Stimulated activated CD8-positive, alpha-beta memory T cell treated with anti-CD3 and anti-CD28 coated beads, Interleukin-12 subunit alpha, Interleukin-12 subunit beta, amount 100 ng/mL, for 4 hours (primary cell): ENCODE data around the gene H1-8.
"Not testable (repeated sequence)": the region's sequence is repeated elsewhere in the genome, so short reads cannot be mapped to it uniquely, and the experiment has no call there.

Experiments used
- DNase-seq: peaks from one replicate; pipeline ENCODE4 v3.0.0-alpha.2; 2020; ENCODE audit warnings: low read depth

Gene H1-8

DNA sequence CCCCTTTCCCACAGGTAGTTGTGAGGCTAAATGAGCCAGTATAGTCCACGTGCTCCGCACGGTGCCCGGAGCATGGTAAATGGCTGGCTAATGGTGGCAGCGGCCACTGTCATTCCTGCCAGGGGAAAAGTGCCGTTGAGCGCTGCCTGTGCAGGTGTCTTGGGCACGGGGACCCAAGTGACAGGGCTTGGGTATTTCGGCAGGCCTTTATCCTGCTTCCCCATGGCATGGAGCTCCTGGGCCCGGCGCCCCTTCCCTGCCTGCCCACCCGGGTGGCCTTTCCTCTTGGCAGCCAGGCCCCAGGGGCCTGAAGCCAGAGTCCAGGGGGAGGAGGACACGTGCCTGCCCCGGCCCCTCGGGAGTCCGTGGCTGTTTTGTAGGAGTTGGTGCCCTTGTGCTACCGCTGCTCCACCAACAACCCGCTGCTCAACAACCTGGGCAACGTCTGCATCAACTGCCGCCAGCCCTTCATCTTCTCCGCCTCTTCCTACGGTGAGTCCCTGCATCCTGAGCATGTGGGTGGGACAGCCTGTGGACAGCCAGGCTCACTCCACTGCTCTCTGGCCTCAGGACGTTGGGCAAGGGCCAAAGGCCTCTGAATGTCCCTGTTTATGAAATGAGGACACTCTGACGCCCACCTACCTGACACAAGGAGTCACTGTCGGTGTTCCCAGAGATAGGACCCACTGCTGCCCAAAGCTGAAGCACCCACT is 27.7 kb upstream of the H1-8 start:
- DNase-seq: not testable (repeated sequence)

DNA sequence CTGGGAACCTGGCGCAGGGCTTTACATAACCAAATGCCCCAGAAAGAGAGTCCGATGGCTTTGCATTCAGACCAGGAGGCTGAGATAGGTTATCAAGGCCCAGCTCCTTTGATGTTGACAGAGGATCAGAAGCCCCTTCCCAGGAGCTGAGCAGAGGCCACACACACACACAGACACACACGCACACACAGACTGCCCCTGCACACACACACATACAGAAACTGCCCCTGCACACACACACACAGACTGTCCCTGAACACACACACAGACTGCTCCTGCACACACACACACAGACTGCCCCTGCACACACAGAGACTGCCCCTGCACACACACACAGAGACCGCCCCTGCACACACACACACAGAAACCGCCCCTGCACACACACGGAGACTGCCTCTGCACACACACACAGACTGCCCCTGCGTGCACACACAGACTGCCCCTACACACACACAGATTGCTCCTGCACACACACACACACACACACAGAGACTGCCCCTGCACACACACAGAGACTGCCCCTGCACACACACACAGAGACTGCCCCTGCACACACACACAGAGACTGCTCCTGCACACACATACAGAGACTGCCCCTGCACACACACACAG is 27.0 kb upstream of the H1-8 start:
- DNase-seq: not testable (repeated sequence)

DNA sequence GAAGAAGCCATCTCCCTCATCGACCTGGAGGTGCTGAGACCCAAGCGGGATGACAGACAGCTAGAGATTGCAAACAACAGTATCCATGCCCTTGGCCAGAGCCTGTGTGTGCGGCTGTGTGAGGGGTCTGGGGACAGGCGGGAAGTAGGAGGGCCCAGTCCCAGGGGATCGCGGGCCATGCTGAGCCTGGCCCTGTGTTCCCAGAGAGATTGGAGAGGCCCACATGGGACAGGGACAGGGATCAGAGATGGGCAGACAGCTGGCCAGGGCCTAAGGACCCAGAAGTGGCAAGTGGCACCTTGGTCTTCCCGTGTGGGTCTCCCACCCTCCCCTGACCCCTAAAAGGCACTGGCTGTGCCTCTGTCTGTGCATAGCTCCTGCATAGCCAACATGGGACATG is 25.5 kb upstream of the H1-8 start:
- no peak for DNase-seq

DNA sequence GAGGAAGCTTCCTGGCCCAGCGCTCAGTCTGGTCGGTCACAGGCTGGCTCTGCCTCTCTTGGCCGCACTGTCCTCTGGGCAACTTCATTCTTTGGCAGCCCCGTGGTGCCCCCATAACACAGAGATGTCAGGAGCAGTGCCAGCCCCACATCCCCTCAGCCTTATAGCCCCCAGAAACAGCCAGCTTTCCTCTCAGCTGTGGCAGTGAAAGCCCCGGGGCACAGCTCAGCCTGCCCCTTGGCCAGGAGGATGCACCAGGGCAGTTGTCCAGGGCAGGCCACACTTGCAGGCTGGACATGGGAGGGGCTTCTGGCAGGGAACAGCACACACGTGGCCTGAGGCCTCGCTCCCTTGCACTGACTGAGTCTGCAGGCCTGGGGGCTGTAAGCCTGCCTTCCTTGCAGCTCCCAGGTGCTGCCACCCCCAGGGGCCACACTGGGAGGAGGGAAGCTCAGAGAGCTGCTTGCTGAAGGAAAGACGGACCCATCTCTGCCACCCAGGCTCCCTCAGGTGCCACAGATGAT is 24.9 kb upstream of the H1-8 start:
- DNase-seq: no peak

DNA sequence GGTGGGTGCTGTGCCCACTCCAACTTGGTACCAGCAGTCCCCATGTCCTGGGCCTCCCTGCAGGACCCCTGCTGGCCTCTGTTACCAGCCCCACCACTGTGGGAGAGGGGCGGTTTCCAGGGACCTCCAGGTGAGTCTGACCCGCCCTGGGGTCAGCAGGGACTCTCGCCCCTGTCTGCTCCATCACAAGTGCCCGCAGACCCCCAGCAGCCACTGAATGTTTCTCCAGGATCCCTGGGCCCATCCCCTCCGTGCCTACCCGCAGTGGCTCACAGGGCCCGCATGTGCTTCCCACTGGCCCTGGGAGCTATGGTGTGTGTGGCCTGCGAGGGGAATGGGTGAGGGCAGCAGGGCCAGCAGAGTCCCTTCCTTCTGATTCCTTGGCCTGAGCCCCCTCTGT is 24.4 kb upstream of the H1-8 start:
- DNase-seq: no peak

DNA sequence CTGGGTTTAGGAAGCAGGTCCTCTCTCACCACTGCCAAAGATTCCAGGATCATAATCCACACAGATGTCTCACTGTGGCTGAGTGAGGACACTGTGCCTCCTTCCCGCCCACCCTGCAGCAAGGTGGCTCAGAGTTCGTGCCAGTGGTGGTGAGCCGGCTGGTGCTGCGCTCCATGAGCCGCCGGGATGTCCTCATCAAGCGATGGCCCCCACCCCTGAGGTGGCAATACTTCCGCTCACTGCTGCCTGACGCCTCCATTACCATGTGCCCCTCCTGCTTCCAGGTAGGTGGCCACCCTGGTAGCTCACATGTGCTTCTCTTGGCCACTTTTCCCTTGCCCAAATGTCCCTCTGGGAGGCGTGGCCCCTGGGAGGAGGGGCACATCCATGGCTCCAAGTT is 23.5 kb upstream of the H1-8 start:
- no peak for DNase-seq

DNA sequence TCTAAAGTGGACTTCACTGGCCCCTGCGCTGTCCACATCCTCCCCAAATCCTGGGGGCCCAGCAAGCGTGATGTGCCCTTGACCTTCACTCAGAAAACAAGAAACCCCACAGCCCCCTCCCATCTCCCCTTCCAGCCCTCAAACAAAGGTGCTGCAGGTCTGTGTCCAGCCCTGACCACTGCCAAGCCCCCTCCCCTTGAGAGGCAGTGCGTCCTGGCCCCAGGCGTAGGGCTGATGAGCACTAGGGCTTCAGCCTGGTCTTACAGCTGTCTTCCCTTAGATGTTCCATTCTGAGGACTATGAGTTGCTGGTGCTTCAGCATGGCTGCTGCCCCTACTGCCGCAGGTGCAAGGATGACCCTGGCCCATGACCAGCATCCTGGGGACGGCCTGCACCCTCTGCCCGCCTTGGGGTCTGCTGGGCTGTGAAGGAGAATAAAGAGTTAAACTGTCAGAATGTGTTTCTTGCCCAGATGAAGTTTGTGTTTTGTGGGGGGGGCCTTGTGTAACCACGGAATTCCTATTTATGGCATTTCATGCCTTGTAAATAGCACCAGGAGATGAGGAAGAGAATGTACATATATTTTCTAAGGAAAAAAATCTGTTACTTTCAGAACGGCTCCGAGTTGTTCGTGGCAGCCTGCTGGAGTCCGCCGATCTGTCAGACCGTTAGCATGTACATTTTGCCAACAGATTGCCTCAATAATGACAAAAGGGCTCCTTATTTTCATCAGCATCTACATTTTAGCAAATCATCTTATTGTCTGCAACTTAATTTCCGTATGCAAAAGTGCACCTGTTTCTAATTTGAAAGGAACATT is 22.9 kb upstream of the H1-8 start:
- no peak for DNase-seq

DNA sequence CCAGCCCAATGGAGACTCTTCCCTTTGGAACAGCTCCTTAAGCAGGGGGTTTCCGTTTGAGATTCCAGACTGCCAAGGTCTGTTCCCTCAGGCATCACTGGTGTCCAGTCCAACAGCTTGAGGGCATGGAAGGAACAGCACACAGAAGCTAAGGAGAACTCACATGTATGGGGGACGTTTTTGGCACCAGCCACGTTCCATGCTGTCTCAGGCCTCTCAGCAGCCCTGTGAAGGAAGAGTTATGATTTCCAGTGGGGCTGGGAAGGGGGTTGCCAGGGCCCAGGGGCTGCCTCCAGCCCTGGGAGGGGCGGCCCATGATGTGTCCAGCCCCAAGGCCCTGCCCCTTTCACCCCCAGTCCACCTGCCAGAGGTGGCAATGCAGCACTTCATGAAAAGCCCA is 22.0 kb upstream of the H1-8 start:
- DNase-seq: no peak

DNA sequence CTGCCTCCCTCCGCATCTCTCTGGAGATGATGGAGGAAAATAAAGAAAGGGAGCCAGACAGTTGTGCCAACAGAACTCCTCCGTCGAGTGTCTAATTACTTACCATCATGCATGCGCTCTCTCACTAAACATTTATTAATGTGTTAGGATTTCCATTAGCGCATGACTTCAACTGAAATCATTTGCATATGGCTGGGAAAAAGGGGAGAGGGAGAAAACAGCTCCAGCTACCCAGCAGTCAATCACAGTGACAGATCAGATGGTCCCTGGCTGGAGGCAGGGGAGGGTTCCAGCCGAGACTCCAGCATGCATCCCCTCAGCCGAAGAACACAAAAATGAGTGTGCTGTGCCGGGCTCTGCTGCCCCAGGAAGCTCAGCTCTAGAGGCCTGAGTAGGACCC is 21.4 kb upstream of the H1-8 start:
- DNase-seq: no peak

DNA sequence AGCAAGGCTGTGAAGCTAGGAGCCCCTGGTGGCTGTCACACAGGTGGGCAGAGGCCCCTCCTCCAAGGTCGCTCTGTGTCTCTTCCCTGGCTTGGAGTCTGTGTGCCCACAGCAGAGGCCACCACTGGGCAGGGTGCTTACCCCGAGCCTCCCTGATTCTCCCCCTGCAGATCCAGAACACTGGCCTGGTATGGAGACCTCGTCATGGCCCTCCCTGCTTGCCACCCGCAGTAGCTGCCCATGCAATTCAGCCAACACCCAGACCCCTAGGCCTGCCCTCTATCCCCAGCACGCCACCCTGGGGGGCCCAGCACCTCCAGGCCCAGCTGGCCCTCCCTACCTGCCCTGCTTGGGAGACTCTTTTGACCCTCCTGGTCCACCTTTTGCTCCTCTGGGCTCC is 20.0 kb upstream of the H1-8 start:
- no peak for DNase-seq

DNA sequence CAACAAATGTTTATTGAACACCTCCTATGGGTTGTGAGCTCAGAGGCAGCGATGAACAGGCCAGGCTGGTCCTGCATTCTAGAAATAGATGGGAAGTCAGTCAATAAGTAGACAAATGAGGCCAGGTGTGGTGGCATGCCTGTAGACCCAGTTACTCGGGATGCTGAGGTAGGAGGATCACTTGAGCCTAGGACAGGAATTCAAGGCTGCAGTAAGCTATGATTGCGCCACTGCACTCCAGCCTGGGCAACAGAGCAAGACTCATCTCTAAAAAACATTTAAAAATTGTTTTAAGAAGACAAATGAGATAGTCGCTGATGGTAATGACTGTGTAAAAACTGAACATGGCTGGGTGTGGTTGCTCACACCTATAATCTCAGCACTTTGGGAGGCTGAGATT is 18.9 kb upstream of the H1-8 start:
- no peak for DNase-seq

DNA sequence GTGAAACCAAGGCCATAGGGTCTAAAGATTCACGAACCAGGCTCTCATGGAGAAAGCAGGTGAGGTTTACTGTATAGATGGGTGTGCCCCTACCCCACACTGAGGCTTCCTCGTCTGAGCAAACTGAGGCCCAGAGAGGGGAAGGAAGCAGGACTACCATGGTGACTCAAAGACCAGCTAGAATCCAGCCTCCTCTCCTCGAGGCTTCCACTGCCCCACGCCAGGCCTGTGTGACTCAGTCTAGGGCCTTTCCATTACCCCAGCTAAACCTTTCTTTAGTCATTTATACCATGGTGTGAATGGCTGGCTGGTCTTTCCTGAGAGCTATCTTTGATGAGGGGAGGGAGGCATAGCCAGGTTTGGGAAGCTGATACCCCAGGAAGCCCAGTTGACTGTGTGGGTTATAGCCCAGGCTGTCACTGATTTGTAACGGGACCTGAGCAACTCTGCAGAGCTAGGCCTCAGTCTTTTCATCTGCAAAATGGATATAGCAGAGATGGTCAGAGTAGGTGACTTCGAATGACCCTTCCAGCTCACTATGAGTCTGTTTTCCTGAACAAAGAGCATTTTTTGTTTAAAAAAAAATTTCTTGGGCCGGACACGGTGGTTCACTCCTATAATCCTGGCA is 17.5 kb upstream of the H1-8 start:
- no peak for DNase-seq

DNA sequence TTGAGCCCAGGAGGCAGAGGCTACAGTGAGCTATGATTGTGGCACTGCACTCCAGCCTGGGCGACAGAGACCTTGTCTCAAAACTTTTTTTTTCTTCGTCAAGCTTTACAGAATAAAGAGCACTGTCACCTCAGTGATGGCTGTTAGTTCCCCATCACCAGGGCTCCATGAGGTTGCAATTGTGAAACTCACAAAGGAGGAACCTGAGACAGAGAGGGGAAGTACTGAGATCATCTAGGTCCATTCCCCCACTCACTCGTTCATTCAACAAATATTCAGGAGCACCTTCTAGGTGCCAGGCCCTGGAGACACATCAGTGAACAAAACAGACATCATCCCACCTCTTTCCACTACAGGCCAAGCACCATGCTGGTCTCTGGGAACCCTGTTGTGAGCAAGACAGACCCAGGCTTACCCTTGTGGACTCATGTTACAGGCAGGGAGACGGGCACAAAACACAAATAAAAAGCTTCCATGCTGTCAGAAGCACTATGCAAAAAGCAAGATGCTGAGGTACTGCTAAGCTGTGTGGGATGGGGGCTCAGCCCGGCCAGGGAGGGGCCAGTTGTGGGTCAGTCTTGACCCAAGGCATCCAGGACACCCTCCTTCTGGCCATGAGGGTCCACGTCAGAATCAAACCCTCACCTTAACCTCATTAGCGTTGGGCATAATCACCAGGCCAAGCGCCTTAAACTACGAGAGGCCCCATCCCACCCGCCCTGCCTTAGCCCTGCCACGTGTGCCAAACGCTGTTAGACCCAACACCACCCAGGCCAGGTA is 16.7 kb upstream of the H1-8 start:
- no peak for DNase-seq

DNA sequence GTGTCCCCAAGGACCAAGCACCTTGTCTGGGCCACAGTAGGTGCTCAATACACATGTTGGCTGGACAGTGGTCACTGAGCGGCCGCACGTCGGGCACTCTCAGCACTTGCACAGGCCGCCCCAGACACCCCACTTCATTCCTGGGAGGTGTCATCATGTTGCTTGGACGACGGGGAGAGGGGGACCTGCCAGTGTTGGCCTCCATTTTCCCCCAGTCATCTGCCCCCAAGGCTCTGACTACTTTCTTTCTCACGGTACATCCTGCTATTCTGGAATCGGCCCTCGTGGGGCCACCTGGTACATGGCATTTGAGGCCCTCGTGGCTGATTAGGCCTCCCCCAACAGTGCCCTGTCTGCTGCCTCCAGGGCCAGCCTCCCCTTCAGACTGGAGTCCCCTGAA is 15.7 kb upstream of the H1-8 start:
- no peak for DNase-seq

DNA sequence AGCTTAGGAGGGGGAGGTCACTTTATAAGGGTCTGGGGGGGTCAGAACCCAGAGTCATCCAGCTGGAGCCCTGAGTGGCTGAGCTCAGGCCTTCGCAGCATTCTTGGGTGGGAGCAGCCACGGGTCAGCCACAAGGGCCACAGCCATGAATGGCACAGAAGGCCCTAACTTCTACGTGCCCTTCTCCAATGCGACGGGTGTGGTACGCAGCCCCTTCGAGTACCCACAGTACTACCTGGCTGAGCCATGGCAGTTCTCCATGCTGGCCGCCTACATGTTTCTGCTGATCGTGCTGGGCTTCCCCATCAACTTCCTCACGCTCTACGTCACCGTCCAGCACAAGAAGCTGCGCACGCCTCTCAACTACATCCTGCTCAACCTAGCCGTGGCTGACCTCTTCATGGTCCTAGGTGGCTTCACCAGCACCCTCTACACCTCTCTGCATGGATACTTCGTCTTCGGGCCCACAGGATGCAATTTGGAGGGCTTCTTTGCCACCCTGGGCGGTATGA is 14.3 kb upstream of the H1-8 start, which contains the start of gene RHO:
RHO (plus strand) TSS at position 51 of the 512 bp plus-strand sequence; CDS start at position 146, 95 bp downstream.
- no peak for DNase-seq

DNA sequence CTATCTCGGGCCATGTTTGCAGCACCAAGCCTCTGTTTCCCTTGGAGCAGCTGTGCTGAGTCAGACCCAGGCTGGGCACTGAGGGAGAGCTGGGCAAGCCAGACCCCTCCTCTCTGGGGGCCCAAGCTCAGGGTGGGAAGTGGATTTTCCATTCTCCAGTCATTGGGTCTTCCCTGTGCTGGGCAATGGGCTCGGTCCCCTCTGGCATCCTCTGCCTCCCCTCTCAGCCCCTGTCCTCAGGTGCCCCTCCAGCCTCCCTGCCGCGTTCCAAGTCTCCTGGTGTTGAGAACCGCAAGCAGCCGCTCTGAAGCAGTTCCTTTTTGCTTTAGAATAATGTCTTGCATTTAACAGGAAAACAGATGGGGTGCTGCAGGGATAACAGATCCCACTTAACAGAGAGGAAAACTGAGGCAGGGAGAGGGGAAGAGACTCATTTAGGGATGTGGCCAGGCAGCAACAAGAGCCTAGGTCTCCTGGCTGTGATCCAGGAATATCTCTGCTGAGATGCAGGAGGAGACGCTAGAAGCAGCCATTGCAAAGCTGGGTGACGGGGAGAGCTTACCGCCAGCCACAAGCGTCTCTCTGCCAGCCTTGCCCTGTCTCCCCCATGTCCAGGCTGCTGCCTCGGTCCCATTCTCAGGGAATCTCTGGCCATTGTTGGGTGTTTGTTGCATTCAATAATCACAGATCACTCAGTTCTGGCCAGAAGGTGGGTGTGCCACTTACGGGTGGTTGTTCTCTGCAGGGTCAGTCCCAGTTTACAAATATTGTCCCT is 13.4 kb upstream of the H1-8 start:
- DNase-seq: no peak

DNA sequence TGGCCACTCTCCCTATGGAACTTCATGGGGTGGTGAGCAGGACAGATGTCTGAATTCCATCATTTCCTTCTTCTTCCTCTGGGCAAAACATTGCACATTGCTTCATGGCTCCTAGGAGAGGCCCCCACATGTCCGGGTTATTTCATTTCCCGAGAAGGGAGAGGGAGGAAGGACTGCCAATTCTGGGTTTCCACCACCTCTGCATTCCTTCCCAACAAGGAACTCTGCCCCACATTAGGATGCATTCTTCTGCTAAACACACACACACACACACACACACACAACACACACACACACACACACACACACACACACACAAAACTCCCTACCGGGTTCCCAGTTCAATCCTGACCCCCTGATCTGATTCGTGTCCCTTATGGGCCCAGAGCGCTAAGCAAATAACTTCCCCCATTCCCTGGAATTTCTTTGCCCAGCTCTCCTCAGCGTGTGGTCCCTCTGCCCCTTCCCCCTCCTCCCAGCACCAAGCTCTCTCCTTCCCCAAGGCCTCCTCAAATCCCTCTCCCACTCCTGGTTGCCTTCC is 12.7 kb upstream of the H1-8 start:
- no peak for DNase-seq

DNA sequence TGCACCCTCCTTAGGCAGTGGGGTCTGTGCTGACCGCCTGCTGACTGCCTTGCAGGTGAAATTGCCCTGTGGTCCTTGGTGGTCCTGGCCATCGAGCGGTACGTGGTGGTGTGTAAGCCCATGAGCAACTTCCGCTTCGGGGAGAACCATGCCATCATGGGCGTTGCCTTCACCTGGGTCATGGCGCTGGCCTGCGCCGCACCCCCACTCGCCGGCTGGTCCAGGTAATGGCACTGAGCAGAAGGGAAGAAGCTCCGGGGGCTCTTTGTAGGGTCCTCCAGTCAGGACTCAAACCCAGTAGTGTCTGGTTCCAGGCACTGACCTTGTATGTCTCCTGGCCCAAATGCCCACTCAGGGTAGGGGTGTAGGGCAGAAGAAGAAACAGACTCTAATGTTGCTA is 12.2 kb upstream of the H1-8 start:
- no peak for DNase-seq

DNA sequence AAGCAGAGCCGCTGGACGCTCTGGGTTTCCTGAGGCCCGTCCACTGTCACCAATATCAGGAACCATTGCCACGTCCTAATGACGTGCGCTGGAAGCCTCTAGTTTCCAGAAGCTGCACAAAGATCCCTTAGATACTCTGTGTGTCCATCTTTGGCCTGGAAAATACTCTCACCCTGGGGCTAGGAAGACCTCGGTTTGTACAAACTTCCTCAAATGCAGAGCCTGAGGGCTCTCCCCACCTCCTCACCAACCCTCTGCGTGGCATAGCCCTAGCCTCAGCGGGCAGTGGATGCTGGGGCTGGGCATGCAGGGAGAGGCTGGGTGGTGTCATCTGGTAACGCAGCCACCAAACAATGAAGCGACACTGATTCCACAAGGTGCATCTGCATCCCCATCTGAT is 11.3 kb upstream of the H1-8 start:
- no peak for DNase-seq

DNA sequence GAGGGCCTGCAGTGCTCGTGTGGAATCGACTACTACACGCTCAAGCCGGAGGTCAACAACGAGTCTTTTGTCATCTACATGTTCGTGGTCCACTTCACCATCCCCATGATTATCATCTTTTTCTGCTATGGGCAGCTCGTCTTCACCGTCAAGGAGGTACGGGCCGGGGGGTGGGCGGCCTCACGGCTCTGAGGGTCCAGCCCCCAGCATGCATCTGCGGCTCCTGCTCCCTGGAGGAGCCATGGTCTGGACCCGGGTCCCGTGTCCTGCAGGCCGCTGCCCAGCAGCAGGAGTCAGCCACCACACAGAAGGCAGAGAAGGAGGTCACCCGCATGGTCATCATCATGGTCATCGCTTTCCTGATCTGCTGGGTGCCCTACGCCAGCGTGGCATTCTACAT is 10.7 kb upstream of the H1-8 start:
- DNase-seq: no peak
